NT2/D1 (cell line): ENCODE measurements around the gene MRPS30.
"Not testable (repeated sequence)": the region's sequence is repeated elsewhere in the genome, so short reads cannot be mapped to it uniquely, and the experiment has no call there.

Experiments
- YY1 ChIP-seq: IDR thresholded peaks from 2 replicates; pipeline ENCODE4 v1.6.1; 2011; ENCODE audit not compliant: insufficient read length, insufficient read depth
- ZNF274 ChIP-seq: IDR thresholded peaks from 2 replicates; pipeline ENCODE4 v1.6.1; 2011; ENCODE audit warnings: mild to moderate bottlenecking, low read depth, low read length

- not testable (repeated sequence) for TF ChIP-seq ZNF274, YY1
These were observed 36.4 kb upstream of the MRPS30 start for GRCh38 chr5:44772397-44772796.
